Epithelial cell of proximal tubule (primary cell): Measurements from ENCODE around the gene CD38. TPM values are rescaled to one million over a fixed set of nuclear protein-coding genes. Genes with fewer than 3 reads are reported as not detected.

ENCODE experiments used
- DNase-seq: peaks from one replicate; pipeline ENCODE4 v3.0.0-alpha.2; 2011; ENCODE audit warnings: low read depth
- H3K4me3 ChIP-seq: 2 replicates; pipeline ENCODE4 v1.5.1; 2011; ENCODE audit warnings: low read depth, mild to moderate bottlenecking, low read length
- CTCF ChIP-seq: conservative IDR thresholded peaks from 2 replicates; pipeline ENCODE4 v1.5.1; 2012; ENCODE audit warnings: low read depth, mild to moderate bottlenecking, low read length
- total RNA-seq: library from RNA; depleted of rRNA; stranded (reverse); fragments of >200 nt; gene quantifications from 2 replicates; pipeline ENCODE4 v1.2.3, GENCODE V29; 2015

The CD38 gene
- total RNA-seq, 1 donor from 2014 or later = not detected

- no peak overlapping the region for H3K4me3 ChIP-seq
- no peak for TF ChIP-seq CTCF
- DNase-seq = no peak
Observed at GRCh38 chr4:15885422-15885821, 107.3 kb downstream of the CD38 start.

- no peak for DNase-seq
- H3K4me3 ChIP-seq = no peak overlapping the region
- no peak for TF ChIP-seq CTCF
Observed at GRCh38 chr4:15888515-15888914, 110.4 kb downstream of the CD38 start.

GRCh38 chr4:15890246-15890829 lies 112.2 kb downstream of the CD38 start:
- no peak overlapping the region for H3K4me3 ChIP-seq
- no peak for DNase-seq
- TF ChIP-seq CTCF = no peak

GRCh38 chr4:15891312-15891711 lies 113.2 kb downstream of the CD38 start:
- H3K4me3 ChIP-seq = no peak overlapping the region
- no peak for TF ChIP-seq CTCF

GRCh38 chr4:15893962-15894361 lies 115.8 kb downstream of the CD38 start:
- peak; percentile 96 for DNase-seq
- H3K4me3 ChIP-seq = no peak overlapping the region
- no peak for TF ChIP-seq CTCF

More at GRCh38 chr4:15891312-15891711, 113.2 kb downstream of the CD38 start:
- no peak for DNase-seq

GRCh38 chr4:15894393-15894792 lies 116.3 kb downstream of the CD38 start:
- no peak for TF ChIP-seq CTCF
- H3K4me3 ChIP-seq = no peak overlapping the region
- DNase-seq = no peak
